IPS-15b (cell line): ENCODE data around the gene RBFA.

Experiments
- H3K27me3 ChIP-seq: one replicate; pipeline ENCODE4 v1.6.1; 2013; ENCODE audit warnings: low read length; ENCODE audit not compliant: control insufficient read depth, insufficient read depth
- H3K36me3 ChIP-seq: one replicate; pipeline ENCODE4 v1.6.1; 2013; ENCODE audit warnings: low read length; ENCODE audit not compliant: control insufficient read depth, insufficient read depth
- H3K4me1 ChIP-seq: one replicate; pipeline ENCODE4 v1.6.1; 2013; ENCODE audit warnings: mild to moderate bottlenecking, low read length; ENCODE audit not compliant: control insufficient read depth, insufficient read depth
- H3K4me3 ChIP-seq: one replicate; pipeline ENCODE4 v1.5.1; 2013; ENCODE audit warnings: low read depth, low read length
- H3K9ac ChIP-seq: one replicate; pipeline ENCODE4 v1.6.1; 2013; ENCODE audit warnings: low read depth, mild to moderate bottlenecking, low read length
- H3K9me3 ChIP-seq: one replicate; pipeline ENCODE4 v1.6.1; 2013; ENCODE audit warnings: mild to moderate bottlenecking, low read length; ENCODE audit not compliant: control insufficient read depth, insufficient read depth

RBFA gene

DNA sequence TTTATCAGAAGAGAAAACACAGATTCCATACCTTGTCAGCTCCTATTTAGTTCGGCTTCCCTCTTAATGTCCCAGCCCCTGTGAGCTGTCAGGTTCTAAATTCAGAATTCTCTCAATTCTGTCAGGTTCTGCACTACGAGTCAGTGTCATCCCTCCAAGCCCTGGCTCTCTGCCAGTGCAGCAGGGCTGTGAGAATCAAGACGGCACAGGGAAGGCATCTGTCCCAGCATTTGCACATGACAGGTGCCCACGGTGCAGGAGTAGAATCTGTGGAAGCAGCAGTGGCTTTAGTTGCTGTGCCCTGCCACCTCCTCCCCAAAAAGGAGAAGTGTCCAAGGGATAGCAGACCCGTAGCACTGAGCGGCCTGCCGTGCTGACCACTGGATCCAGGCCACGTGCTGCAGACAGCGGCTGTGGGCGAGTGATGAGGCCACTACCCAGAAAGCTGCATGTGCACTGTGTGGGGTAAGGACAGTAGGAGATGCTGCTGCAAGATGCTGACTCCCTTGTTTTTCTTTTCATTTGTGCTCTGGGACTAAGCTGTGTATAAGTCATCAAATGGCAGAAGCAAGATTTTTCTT lies 12.8 kb downstream of the RBFA start:
- no peaks in the 10 kb centered on the region for H3K27me3 ChIP-seq
- peaks cover 54% of the 10 kb centered on the region for H3K36me3 ChIP-seq
- peaks cover 8% of the 10 kb centered on the region for H3K9me3 ChIP-seq
- H3K9ac ChIP-seq, result no peak overlapping the region
- no peak overlapping the region for H3K4me3 ChIP-seq
- H3K4me1 ChIP-seq, result no peaks in the 10 kb centered on the region

DNA sequence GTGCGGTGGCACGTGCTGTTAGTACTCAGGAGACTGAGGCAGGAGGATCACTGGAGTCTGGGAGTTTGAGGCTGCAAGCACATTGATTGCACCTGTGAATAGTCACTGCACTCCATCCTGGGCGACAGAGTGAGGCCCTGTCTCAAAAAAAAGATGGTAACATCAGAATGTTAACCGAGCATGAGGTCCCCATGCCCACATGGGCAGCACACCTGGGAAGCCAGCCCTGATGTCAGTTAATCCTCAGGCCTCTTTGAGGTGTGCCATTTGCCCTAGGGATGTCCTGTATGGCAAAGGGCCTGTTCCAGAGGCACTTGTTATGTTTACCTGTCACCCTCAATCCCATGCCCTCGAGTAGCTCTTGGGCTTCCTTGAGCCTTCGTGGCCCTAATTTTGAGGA lies 16.6 kb downstream of the RBFA start:
- Histone ChIP-seq H3K9ac (no peak overlapping the region), H3K27me3 (no peaks in the 10 kb centered on the region), H3K4me1 (no peaks in the 10 kb centered on the region), H3K36me3 (peaks cover 36% of the 10 kb centered on the region), H3K4me3 (no peak overlapping the region), H3K9me3 (peaks cover 8% of the 10 kb centered on the region)

DNA sequence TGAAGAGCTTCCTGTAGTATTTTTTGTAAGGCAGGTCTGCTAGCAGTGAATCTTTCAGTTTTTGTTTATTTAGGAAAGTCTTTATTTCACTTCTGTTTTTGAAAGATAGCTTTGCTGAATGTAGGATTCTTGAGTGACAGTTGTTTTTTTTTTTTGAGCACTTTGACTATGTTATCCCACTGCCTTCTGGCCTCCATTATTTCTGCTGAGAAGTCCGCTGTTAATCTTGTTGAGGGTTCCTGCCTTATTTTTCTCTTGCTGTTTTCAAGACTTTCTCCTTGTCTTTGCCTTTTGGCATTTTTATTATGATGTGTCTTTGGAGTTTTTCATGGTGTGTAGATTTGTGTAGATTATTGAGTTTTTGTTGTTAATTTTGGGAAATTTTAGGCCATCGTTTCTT lies 21.9 kb downstream of the RBFA start:
- H3K4me3 ChIP-seq, result no peak overlapping the region
- peaks cover 3% of the 10 kb centered on the region for H3K9me3 ChIP-seq
- no peak overlapping the region for H3K9ac ChIP-seq
- no peaks in the 10 kb centered on the region for H3K4me1 ChIP-seq
- no peaks in the 10 kb centered on the region for H3K27me3 ChIP-seq
- H3K36me3 ChIP-seq, result peaks cover under 1% of the 10 kb centered on the region

DNA sequence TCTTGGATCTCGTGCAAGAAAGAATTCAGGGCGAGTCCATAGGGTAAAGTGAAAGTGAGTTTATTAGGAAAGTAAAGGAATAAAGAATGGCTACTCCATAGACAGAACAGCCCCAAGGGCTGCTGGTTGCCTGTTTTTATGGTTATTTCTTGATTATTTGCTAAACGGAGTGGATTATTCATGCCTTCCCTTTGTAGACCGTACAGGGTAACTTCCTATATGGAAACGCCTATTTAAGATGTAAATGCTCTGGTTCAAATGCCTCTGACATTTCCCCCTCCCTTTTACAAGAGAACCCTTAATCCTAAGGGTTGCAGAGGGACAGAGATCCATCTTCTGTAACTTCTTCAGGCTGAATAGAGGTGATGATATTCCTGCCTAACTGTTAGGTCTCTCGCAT lies 25.7 kb downstream of the RBFA start:
- Histone ChIP-seq H3K9me3 (no peaks in the 10 kb centered on the region), H3K27me3 (no peaks in the 10 kb centered on the region), H3K36me3 (no peaks in the 10 kb centered on the region), H3K4me1 (no peaks in the 10 kb centered on the region), H3K4me3 (no peak overlapping the region), H3K9ac (no peak overlapping the region)

- no peak overlapping the region for H3K9ac ChIP-seq
- peaks cover 2% of the 10 kb centered on the region for H3K4me1 ChIP-seq
- H3K27me3 ChIP-seq, result no peaks in the 10 kb centered on the region
- no peaks in the 10 kb centered on the region for H3K9me3 ChIP-seq
- H3K4me3 ChIP-seq, result no peak overlapping the region
- H3K36me3 ChIP-seq, result no peaks in the 10 kb centered on the region
These were observed 31.5 kb downstream of the RBFA start for GRCh38 chr18:80065705-80066104.

- H3K36me3 ChIP-seq, result no peaks in the 10 kb centered on the region
- no peaks in the 10 kb centered on the region for H3K9me3 ChIP-seq
- H3K27me3 ChIP-seq, result no peaks in the 10 kb centered on the region
- H3K9ac ChIP-seq, result no peak overlapping the region
- no peak overlapping the region for H3K4me3 ChIP-seq
- peaks cover 2% of the 10 kb centered on the region for H3K4me1 ChIP-seq
These were observed 33.1 kb downstream of the RBFA start for GRCh38 chr18:80067321-80067720.

GRCh38 chr18:80067897-80068296 lies 33.7 kb downstream of the RBFA start:
- H3K9me3 ChIP-seq, result no peaks in the 10 kb centered on the region
- no peaks in the 10 kb centered on the region for H3K36me3 ChIP-seq
- no peak overlapping the region for H3K4me3 ChIP-seq
- peaks cover 2% of the 10 kb centered on the region for H3K4me1 ChIP-seq
- no peak overlapping the region for H3K9ac ChIP-seq
- no peaks in the 10 kb centered on the region for H3K27me3 ChIP-seq

DNA sequence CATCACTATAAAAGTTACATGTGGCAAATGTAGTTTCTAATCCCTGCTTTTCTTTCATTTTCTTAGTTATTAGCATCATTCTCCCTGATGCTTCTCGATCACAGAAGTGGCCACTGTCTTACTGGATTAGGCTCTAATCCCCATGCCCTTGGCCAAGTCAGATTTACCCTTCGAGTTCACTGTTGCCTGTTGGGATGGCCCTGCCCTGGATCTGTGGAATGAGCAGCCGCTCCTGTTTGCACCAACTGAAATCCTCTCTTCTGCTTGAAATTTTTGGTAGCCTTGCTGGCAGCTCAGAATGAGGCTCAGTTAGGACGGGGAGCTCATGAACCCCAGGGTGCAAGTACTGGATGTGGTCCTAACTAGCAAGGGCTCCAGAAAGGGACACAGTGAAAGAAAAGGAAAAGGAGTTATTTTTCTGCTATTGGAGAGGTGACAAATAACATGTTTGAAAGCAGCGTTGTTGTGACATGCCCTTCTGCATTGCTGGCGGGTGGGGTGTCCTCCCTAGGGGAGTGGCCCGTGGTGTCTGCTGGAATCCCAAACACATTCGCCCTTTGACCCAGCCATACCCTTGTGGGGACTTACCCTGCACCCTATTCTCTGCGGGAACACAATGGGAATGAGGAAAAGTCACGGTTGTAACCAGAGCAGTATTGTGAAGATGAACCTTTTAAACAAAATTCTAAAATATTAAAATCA lies 34.5 kb downstream of the RBFA start:
- no peak overlapping the region for H3K9ac ChIP-seq
- no peaks in the 10 kb centered on the region for H3K36me3 ChIP-seq
- H3K4me1 ChIP-seq, result peaks cover 2% of the 10 kb centered on the region

DNA sequence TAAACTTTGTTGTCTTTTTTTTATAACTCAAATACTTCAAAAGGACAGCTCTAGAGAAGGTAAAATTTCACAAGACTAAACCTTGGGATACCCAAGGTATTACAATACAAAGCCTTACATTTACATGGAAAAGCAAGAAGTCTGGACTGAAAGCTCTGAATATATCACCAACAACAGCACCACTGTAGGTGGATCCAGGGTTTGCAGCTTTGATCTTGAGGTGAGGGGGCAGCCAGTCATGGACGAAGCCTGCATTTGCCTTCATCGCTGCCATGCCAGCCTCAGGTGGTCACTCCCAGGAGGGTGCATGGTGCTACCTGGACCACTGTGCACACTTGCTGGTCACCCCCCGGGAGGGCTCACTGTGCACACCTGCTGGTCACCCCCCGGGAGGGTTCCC lies 36.6 kb downstream of the RBFA start:
- no peak overlapping the region for H3K9ac ChIP-seq
- H3K27me3 ChIP-seq, result no peaks in the 10 kb centered on the region
- H3K36me3 ChIP-seq, result no peaks in the 10 kb centered on the region
- no peaks in the 10 kb centered on the region for H3K9me3 ChIP-seq
- H3K4me3 ChIP-seq, result no peak overlapping the region
- peaks cover 5% of the 10 kb centered on the region for H3K4me1 ChIP-seq

More for the DNA sequence above, 34.5 kb downstream of the RBFA start:
- no peak overlapping the region for H3K4me3 ChIP-seq
- no peaks in the 10 kb centered on the region for H3K9me3 ChIP-seq
- no peaks in the 10 kb centered on the region for H3K27me3 ChIP-seq

GRCh38 chr18:80074183-80074582 lies 39.9 kb downstream of the RBFA start:
- Histone ChIP-seq H3K4me1 (peaks cover 3% of the 10 kb centered on the region), H3K9ac (no peak overlapping the region)

DNA sequence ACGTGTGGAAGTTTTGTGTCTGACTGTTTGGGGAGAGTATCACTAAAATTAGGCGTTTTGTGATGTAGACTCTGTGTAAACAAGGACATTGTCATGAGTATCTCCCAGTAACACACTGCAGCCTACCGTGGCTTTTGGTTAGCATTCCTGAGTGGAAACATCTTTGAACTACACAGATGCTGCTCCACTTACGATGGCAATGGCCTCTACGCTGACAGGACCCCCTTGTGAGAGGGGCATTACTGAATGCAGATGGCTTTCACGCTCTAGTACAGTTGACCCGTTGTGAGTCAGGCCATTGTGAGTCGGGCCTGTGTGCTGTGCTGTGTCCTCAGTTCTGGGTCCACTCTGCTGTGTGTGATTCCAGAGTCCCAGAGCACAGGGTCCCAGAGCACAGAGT lies 40.5 kb downstream of the RBFA start:
- H3K4me3 ChIP-seq, result no peak overlapping the region
- no peak overlapping the region for H3K9ac ChIP-seq
- no peaks in the 10 kb centered on the region for H3K36me3 ChIP-seq
- peaks cover 3% of the 10 kb centered on the region for H3K4me1 ChIP-seq
- no peaks in the 10 kb centered on the region for H3K9me3 ChIP-seq
- no peaks in the 10 kb centered on the region for H3K27me3 ChIP-seq

More at GRCh38 chr18:80074183-80074582, 39.9 kb downstream of the RBFA start:
- no peaks in the 10 kb centered on the region for H3K27me3 ChIP-seq
- H3K9me3 ChIP-seq, result no peaks in the 10 kb centered on the region
- H3K36me3 ChIP-seq, result no peaks in the 10 kb centered on the region
- no peak overlapping the region for H3K4me3 ChIP-seq

DNA sequence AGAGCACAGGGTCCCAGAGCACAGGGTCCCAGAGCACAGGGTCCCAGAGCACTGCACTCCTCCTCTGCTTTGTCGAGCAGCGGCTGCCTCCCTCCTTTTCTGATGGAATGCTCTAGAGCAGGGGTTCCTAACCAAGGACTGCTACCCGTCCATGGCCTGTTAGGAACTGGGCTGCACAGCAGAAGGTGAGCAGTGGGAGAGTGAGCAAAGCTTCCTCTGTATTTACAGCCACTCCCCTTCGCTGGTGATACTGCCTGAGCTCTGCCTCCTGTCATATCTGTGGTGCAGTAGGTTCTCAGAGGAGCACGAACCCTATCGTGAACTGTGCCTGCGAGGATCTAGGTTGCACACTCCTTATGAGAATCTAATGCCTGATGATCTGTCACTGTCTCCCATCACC lies 41.7 kb downstream of the RBFA start:
- Histone ChIP-seq H3K9ac (no peak overlapping the region), H3K36me3 (no peaks in the 10 kb centered on the region), H3K4me1 (peaks cover 3% of the 10 kb centered on the region), H3K9me3 (no peaks in the 10 kb centered on the region), H3K4me3 (no peak overlapping the region), H3K27me3 (no peaks in the 10 kb centered on the region)
